C4-2B (cell line): Measurements from ENCODE around the gene MRPL44.
A peak's percentile ranks its signal among the peaks of the same experiment; 100 is the strongest.
"Not testable (repeated sequence)": the region's sequence is repeated elsewhere in the genome, so short reads cannot be mapped to it uniquely, and the experiment has no call there.

Experiments
- H3K27ac ChIP-seq: fragments of 450-650 bp; 2 replicates; pipeline ENCODE4 v1.5.1; 2017
- ZFX ChIP-seq: fragments of 450-650 bp; IDR thresholded peaks from 2 replicates; pipeline ENCODE4 v1.6.1; 2017
- TF ChIP-seq, protein P1 (sequence below): fragments of 450-650 bp; conservative IDR thresholded peaks from 2 replicates; pipeline ENCODE4 v1.5.1; 2017; ENCODE audit warnings: mild to moderate bottlenecking

MRPL44 gene

DNA sequence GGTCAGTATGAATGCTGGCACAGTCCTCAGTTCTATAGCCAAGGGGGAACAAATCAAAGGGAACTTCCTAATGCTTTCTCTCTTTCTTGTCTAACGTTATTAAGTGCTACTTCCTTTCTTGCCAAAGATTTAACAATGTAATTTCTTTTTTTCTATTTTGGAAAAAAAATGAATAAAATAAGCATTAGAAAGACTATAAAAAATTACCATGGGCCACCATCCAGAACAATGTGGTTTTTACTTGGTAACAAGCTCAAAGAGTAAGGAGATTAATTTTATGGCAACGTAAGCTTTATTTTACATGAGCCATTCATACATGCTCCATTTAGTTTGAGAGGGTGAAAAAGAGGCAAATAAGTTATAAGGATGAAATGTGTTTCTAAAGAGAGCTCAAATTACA is 41.7 kb downstream of the MRPL44 start:
- TF ChIP-seq, protein P1, sequence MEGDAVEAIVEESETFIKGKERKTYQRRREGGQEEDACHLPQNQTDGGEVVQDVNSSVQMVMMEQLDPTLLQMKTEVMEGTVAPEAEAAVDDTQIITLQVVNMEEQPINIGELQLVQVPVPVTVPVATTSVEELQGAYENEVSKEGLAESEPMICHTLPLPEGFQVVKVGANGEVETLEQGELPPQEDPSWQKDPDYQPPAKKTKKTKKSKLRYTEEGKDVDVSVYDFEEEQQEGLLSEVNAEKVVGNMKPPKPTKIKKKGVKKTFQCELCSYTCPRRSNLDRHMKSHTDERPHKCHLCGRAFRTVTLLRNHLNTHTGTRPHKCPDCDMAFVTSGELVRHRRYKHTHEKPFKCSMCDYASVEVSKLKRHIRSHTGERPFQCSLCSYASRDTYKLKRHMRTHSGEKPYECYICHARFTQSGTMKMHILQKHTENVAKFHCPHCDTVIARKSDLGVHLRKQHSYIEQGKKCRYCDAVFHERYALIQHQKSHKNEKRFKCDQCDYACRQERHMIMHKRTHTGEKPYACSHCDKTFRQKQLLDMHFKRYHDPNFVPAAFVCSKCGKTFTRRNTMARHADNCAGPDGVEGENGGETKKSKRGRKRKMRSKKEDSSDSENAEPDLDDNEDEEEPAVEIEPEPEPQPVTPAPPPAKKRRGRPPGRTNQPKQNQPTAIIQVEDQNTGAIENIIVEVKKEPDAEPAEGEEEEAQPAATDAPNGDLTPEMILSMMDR, result no peak
- no peak for TF ChIP-seq ZFX
- no peak overlapping the region for H3K27ac ChIP-seq

DNA sequence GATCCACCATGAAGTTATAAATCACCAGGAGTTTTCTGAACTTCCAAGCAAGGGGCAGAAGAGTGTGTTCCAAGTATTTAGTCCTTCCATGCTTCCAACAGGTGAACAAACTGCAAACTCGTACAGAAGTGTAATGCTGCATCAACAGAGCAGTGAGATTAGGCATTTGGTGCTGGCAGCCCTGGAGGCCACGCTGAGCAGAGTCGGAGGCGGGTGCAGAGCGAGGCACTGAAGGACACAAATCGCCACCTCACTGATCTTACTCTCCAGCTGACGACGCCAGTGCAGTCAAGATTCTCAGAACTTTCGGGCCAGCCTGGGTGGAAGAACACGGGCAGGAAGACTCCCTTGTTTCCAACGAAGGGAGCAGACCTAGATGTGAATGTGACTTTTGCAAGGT is 42.6 kb downstream of the MRPL44 start:
- TF ChIP-seq ZFX, result no peak
- TF ChIP-seq, protein P1, result no peak
- no peak overlapping the region for H3K27ac ChIP-seq

DNA sequence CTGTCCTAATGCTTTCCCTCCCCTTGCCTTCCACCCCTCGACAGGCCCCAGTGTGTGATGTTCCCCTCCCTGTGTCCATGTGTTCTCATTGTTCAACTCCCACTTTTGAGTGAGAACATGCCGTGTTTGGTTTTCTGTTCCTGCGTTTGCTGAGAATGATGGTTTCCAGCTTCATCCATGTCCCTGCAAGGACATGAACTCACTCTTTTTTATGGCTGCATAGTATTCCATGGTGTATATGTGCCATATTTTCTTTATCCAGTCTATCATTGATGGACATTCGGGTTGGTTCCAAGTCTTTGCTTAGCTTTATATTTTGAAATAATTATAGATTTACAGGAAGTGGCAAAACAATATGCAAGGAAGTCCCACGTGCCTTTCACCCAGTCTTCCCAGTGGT is 43.4 kb downstream of the MRPL44 start:
- H3K27ac ChIP-seq, result not testable (repeated sequence)

DNA sequence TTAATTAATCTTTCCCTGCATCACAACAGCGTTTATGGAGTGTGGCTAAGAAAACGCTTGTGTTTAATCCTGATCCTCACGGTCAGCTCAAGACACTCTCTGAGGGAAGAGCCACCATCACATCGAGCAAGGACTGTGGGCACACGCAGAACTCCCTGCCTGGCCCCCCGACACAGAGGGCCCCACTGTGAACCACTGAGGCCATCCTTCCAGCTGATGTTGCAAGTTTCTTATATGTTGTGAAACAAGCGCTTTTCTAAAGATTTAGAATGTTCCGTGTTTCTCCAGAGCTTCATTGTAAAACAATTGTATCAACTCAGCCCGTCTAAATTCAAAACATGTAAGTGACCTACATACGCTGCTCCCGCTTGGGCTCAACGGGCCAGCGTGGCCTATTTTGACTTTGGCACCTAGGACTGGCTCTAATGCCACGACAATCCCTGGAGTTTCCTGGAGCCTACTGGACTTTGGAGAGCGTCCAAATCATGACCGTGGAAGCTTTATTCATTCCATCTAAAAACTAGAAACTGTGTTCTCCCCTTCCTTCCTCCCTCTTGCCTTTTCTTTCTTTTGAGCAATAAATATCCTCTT is 46.9 kb downstream of the MRPL44 start:
- no peak overlapping the region for H3K27ac ChIP-seq
- TF ChIP-seq ZFX, result no peak
- TF ChIP-seq, protein P1, result no peak

DNA sequence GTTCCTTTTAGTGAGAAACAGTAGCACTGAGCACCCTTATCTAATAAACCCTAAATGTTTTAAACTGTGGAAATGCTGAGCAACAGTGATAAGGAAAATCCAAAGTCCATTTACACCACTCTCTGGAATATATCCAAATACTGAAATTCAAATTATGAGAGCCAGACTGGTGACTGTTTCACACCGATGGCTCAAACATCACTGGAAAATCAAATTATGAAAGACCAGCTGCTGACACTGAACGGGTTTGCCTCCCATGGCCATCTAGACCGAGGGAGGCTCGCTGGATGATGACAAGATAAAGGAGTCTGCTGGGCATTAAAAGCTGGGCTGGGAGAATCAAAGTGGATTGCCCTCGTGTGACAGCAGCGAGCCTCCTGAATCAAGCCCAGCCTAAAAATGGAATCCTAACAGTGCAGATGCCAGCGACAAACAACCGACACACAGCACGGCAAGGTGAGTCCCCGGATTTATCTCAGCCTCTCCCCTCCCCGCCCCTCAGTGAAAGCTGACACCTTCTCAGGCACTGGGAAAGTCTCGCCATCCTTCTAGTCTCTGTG is 51.5 kb downstream of the MRPL44 start:
- TF ChIP-seq, protein P1, result no peak
- no peak for TF ChIP-seq ZFX
- H3K27ac ChIP-seq, result no peak overlapping the region

DNA sequence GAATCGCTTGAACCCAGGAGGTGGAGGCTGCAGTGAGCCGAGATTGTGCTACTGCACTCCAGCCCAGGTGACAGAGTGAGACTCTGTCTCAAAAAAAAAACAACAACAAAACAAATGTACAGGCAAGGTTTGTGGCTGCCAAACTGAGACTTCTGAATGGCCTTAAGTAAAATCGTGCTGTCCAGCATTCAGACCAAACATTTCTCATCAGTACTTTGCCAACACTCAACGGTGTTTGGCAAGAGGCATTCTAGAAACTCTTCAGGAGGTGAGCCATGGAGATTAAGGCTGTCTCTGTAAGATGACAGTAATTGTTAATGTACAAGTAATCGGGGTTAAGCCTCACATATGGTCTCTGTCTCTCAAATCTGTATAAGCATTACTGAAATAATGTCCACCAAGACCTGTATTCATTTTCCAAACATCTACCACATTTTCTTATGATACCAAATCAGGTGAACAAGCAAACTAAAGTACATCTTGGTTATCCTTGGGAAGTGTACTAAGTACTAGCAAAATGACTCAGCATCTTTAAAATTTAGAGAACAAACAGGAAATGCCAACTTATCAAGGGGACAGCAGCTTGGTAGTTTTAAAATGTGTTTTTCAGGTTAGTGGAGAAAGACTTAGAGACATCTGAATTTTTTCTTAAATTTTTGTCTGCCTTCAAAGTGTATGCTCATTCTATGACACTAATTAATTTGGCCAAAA is 52.5 kb downstream of the MRPL44 start:
- H3K27ac ChIP-seq, result peak overlapping the region; percentile 17; the same call in 1 of the 2 replicates
- no peak for TF ChIP-seq ZFX
- TF ChIP-seq, protein P1, result no peak

DNA sequence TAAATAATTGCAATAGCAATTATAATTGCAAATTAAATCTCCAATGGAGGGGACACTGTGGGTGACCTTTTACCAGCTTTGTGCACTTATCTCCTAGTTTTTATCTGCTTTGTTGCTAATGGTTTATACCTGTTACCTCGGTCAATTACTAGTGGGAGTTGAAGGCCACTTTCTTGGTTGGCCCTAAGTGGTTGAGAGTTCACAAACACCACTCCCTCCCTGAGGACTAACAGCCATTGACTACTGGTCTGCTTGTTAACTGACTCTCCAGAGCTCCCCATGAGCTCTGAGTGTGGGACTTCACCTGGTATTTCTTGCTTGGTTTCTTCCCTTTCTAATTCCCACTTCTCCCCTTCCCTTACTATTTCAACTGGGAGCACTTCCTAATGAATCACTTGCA is 54.6 kb downstream of the MRPL44 start:
- TF ChIP-seq ZFX, result no peak
- TF ChIP-seq, protein P1, result no peak
- no peak overlapping the region for H3K27ac ChIP-seq
